Trophoblast cell (in vitro differentiated cells and primary cell): ENCODE data around the gene SPTLC2.

ENCODE experiments used
- DNase-seq, 2 donors: peaks; one replicate each; pipeline ENCODE4 v3.0.0-alpha.2; 2016
- H2AFZ ChIP-seq: 2 replicates; pipeline ENCODE4 v1.6.1; 2013; ENCODE audit warnings: low read length, moderate library complexity, mild to moderate bottlenecking; ENCODE audit not compliant: insufficient read depth, poor library complexity
- H2AK5ac ChIP-seq: 2 replicates; pipeline ENCODE4 v1.6.1; 2013; ENCODE audit warnings: mild to moderate bottlenecking, low read length
- H2BK120ac ChIP-seq: 2 replicates; pipeline ENCODE4 v1.6.1; 2013; ENCODE audit warnings: low read length, mild to moderate bottlenecking, moderate library complexity; ENCODE audit not compliant: insufficient read depth, poor library complexity
- H2BK12ac ChIP-seq: 2 replicates; pipeline ENCODE4 v1.6.1; 2013; ENCODE audit warnings: mild to moderate bottlenecking, low read length, moderate library complexity
- H2BK5ac ChIP-seq: 2 replicates; pipeline ENCODE4 v1.6.1; 2013; ENCODE audit warnings: low read length, low read depth, moderate library complexity, mild to moderate bottlenecking; ENCODE audit not compliant: poor library complexity
- H3K14ac ChIP-seq: 2 replicates; pipeline ENCODE4 v1.6.1; 2013; ENCODE audit warnings: mild to moderate bottlenecking, low read length
- H3K18ac ChIP-seq: 2 replicates; pipeline ENCODE4 v1.6.1; 2013; ENCODE audit warnings: mild to moderate bottlenecking, low read length
- H3K23ac ChIP-seq: 2 replicates; pipeline ENCODE4 v1.6.1; 2013; ENCODE audit warnings: low read length
- H3K27ac ChIP-seq: 2 replicates; pipeline ENCODE4 v1.5.1; 2013; ENCODE audit warnings: low read depth, mild to moderate bottlenecking, inconsistent platforms, low read length, moderate library complexity
- H3K27me3 ChIP-seq: 2 replicates; pipeline ENCODE4 v1.6.1; 2013; ENCODE audit warnings: inconsistent platforms, mild to moderate bottlenecking, low read length, moderate library complexity; ENCODE audit not compliant: insufficient read depth
- H3K36me3 ChIP-seq, 2 experiments: 1 replicate in 1 of 2; 2 replicates in 1 of 2; pipeline ENCODE4 v1.6.1; 2013; ENCODE audit warnings: low read length in 2 of 2, mild to moderate bottlenecking in 2 of 2, moderate library complexity in 1 of 2; ENCODE audit not compliant: insufficient read depth in 2 of 2, control insufficient read depth in 1 of 2
- H3K4ac ChIP-seq: 2 replicates; pipeline ENCODE4 v1.6.1; 2013; ENCODE audit warnings: low read depth, mild to moderate bottlenecking, low read length, moderate library complexity
- H3K4me1 ChIP-seq, 2 experiments: 1 replicate in 1 of 2; 2 replicates in 1 of 2; pipeline ENCODE4 v1.6.1; 2013; ENCODE audit warnings: low read length in 2 of 2, mild to moderate bottlenecking in 2 of 2, moderate library complexity in 1 of 2; ENCODE audit not compliant: insufficient read depth in 2 of 2, control insufficient read depth in 1 of 2
- H3K4me2 ChIP-seq: 2 replicates; pipeline ENCODE4 v1.6.1; 2013; ENCODE audit warnings: inconsistent platforms, mild to moderate bottlenecking, low read length, moderate library complexity
- H3K4me3 ChIP-seq: 2 replicates; pipeline ENCODE4 v1.5.1; 2013; ENCODE audit warnings: mild to moderate bottlenecking, low read depth, low read length, inconsistent platforms
- H3K79me1 ChIP-seq: one replicate; pipeline ENCODE4 v1.6.1; 2013; ENCODE audit warnings: low read length
- H3K79me2 ChIP-seq: 2 replicates; pipeline ENCODE4 v1.6.1; 2013; ENCODE audit warnings: low read length, mild to moderate bottlenecking; ENCODE audit not compliant: control insufficient read depth, insufficient read depth, poor library complexity
- H3K9ac ChIP-seq: 2 replicates; pipeline ENCODE4 v1.6.1; 2013; ENCODE audit warnings: mild to moderate bottlenecking, low read length
- H3K9me3 ChIP-seq: 2 replicates; pipeline ENCODE4 v1.6.1; 2013; ENCODE audit warnings: low read depth, mild to moderate bottlenecking, control low read depth, inconsistent platforms, low read length; ENCODE audit not compliant: insufficient read depth
- H4K12ac ChIP-seq: 2 replicates; pipeline ENCODE4 v1.6.1; 2013; ENCODE audit warnings: low read depth, mild to moderate bottlenecking, low read length, moderate library complexity
- H4K8ac ChIP-seq: 2 replicates; pipeline ENCODE4 v1.6.1; 2013; ENCODE audit warnings: low read depth, mild to moderate bottlenecking, low read length, moderate library complexity
- H4K91ac ChIP-seq: one replicate; pipeline ENCODE4 v1.6.1; 2013; ENCODE audit warnings: low read depth, mild to moderate bottlenecking, low read length, moderate library complexity
- WGBS: extraction: QIAGEN DNeasy Blood & Tissue Kit; methylation state at CpG from one replicate; pipeline ENCODE4 v1.1.7; 2013; ENCODE audit warnings: missing lambda C conversion rate; ENCODE audit not compliant: insufficient read length, insufficient coverage; ENCODE audit errors: extremely low coverage; 5-methylcytosine and 5-hydroxymethylcytosine counted together

Gene SPTLC2

DNA sequence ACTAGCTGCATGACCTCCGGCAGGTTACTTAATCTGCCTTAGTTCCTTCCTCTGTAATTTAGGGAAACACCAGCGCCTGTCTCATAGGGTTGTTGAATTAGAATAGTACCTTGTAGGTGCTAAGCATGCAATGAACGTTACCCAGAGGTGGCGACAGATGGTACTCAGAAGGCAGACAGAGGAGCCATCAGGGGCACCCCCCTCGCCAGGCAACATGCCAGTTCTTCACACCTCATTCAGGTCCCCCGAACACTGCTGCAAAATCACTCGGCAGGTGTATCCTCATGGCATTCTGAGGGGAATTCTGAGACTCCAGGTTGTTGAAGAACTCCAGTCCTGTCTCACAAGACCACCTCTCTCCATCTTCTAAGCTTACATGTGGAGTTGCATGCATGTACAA is 127.9 kb downstream of the SPTLC2 start:
- peaks cover 2% of the 10 kb centered on the region in 2 experiments for H3K4me1 ChIP-seq
- H3K27ac ChIP-seq: no peak overlapping the region
- H3K9me3 ChIP-seq: no peaks in the 10 kb centered on the region
- H3K4ac ChIP-seq: no peak overlapping the region
- WGBS: no CpG with 5 or more reads among the region's 7 CpGs
- H3K36me3 ChIP-seq: no peaks in the 10 kb centered on the region
- H3K18ac ChIP-seq: no peak overlapping the region
- no peak overlapping the region for H4K91ac ChIP-seq
- no peak overlapping the region for H2BK5ac ChIP-seq
- H3K9ac ChIP-seq: no peak overlapping the region
- no peak overlapping the region for H3K4me3 ChIP-seq
- H3K79me1 ChIP-seq: no peaks in the 10 kb centered on the region
- H3K14ac ChIP-seq: no peak overlapping the region
- H4K8ac ChIP-seq: no peak overlapping the region
- DNase-seq: no peak
- no peak overlapping the region for H2BK12ac ChIP-seq
- no peaks in the 10 kb centered on the region for H3K79me2 ChIP-seq
- no peak overlapping the region for H3K23ac ChIP-seq
- no peak overlapping the region for H2BK120ac ChIP-seq
- H4K12ac ChIP-seq: no peak overlapping the region
- no peak overlapping the region for H2AFZ ChIP-seq
- H2AK5ac ChIP-seq: no peak overlapping the region
- no peak overlapping the region for H3K4me2 ChIP-seq
- no peaks in the 10 kb centered on the region for H3K27me3 ChIP-seq

GRCh38 chr14:77485901-77486678 is 130.3 kb downstream of the SPTLC2 start:
- no peak overlapping the region for H2AK5ac ChIP-seq

GRCh38 chr14:77485256-77485655 is 131.2 kb downstream of the SPTLC2 start:
- Histone ChIP-seq H3K79me1 (no peaks in the 10 kb centered on the region), H2BK5ac (no peak overlapping the region), H3K9me3 (no peaks in the 10 kb centered on the region), H3K23ac (no peak overlapping the region), H3K4me1 (peaks cover 0 to 4% of the 10 kb centered on the region in 2 experiments), H3K4me3 (no peak overlapping the region), H3K4me2 (no peak overlapping the region), H3K79me2 (no peaks in the 10 kb centered on the region), H2AK5ac (no peak overlapping the region), H3K27ac (no peak overlapping the region), H2AFZ (no peak overlapping the region), H4K12ac (no peak overlapping the region), H4K8ac (no peak overlapping the region), H3K4ac (no peak overlapping the region), H2BK120ac (no peak overlapping the region), H3K14ac (no peak overlapping the region), H3K9ac (no peak overlapping the region), H2BK12ac (no peak overlapping the region), H4K91ac (no peak overlapping the region), H3K27me3 (no peaks in the 10 kb centered on the region), H3K18ac (no peak overlapping the region), H3K36me3 (no peaks in the 10 kb centered on the region)
- DNase-seq: no peak
- WGBS: no CpG with 5 or more reads among the region's 3 CpGs

More at GRCh38 chr14:77485901-77486678, 130.3 kb downstream of the SPTLC2 start:
- peak in 1 of 2 donors; percentile 55 for DNase-seq
- no peak overlapping the region for H3K4me2 ChIP-seq
- no peaks in the 10 kb centered on the region for H3K9me3 ChIP-seq
- H3K79me1 ChIP-seq: no peaks in the 10 kb centered on the region
- H3K79me2 ChIP-seq: no peaks in the 10 kb centered on the region
- no peak overlapping the region for H3K18ac ChIP-seq
- peaks cover 2 to 6% of the 10 kb centered on the region in 2 experiments for H3K4me1 ChIP-seq
- WGBS: no CpG with 5 or more reads among the region's 7 CpGs
- H2BK120ac ChIP-seq: no peak overlapping the region
- no peak overlapping the region for H3K23ac ChIP-seq
- no peaks in the 10 kb centered on the region for H3K27me3 ChIP-seq
- no peak overlapping the region for H3K4me3 ChIP-seq
- H3K36me3 ChIP-seq: no peaks in the 10 kb centered on the region
- no peak overlapping the region for H4K91ac ChIP-seq
- H3K9ac ChIP-seq: no peak overlapping the region
- no peak overlapping the region for H4K12ac ChIP-seq
- H2BK12ac ChIP-seq: no peak overlapping the region
- H3K14ac ChIP-seq: no peak overlapping the region
- no peak overlapping the region for H3K27ac ChIP-seq
- H4K8ac ChIP-seq: no peak overlapping the region
- no peak overlapping the region for H3K4ac ChIP-seq
- no peak overlapping the region for H2AFZ ChIP-seq
- H2BK5ac ChIP-seq: no peak overlapping the region

DNA sequence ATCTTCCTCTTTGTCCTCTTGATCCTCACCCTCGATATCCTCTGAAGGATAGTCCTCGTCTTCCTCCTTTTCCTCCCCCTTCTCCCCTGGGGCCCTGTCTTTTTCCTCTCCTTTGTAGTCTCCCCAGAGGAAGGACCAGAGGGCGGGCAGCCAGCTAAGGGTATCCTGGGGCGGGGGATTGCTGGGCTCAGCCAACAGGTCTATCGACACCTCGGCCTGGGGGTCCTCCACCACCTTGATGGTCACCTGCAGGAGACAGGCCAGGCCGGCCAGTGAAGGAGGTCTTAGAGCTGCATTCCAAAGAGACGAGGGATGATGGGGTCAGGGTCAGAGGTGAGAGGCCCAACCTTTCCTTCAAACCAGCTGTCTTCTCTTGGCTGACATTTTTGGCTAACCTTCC is 134.0 kb downstream of the SPTLC2 start:
- Histone ChIP-seq H3K9ac (no peak overlapping the region), H3K9me3 (no peaks in the 10 kb centered on the region)

More for the DNA sequence above, 134.0 kb downstream of the SPTLC2 start:
- Histone ChIP-seq H2AFZ (no peak overlapping the region), H3K79me1 (no peaks in the 10 kb centered on the region), H2BK5ac (no peak overlapping the region), H3K36me3 (no peaks in the 10 kb centered on the region), H3K27ac (no peak overlapping the region), H3K14ac (no peak overlapping the region), H2BK120ac (no peak overlapping the region), H4K12ac (no peak overlapping the region), H3K4me1 (peaks cover 0 to 4% of the 10 kb centered on the region in 2 experiments), H2BK12ac (no peak overlapping the region), H3K79me2 (no peaks in the 10 kb centered on the region), H3K4ac (no peak overlapping the region), H4K91ac (no peak overlapping the region), H2AK5ac (no peak overlapping the region), H3K23ac (no peak overlapping the region), H3K27me3 (no peaks in the 10 kb centered on the region), H3K18ac (no peak overlapping the region), H3K4me3 (no peak overlapping the region), H3K4me2 (no peak overlapping the region), H4K8ac (no peak overlapping the region)
- DNase-seq: no peak
- WGBS: no CpG with 5 or more reads among the region's 8 CpGs
